H1 (cell line): Measurements from ENCODE around the gene TELO2. TPM values are rescaled to one million over a fixed set of nuclear protein-coding genes. Genes with fewer than 3 reads are reported as not detected.

ENCODE experiments used
- ASH2L ChIP-seq: fragments of 200-600, 300-600 bp; sonication (generic); IDR thresholded peaks from one replicate; pipeline ENCODE4 v1.7.1; 2017; ENCODE audit warnings: low read length
- CHD1 ChIP-seq: IDR thresholded peaks from 2 replicates; pipeline ENCODE4 v1.6.1; 2012; ENCODE audit warnings: low read depth, low read length, improper control_type of control experiment
- HDAC6 ChIP-seq: IDR thresholded peaks from one replicate; pipeline ENCODE4 v1.7.1; 2012; ENCODE audit warnings: low read depth, mild to moderate bottlenecking, inconsistent platforms, low read length, moderate library complexity
- polyA plus RNA-seq, 7 experiments: library from polyadenylated mRNA; depleted of rRNA in 3 of 7; stranded (reverse) in 5 of 7; unstranded in 2 of 7; fragments of >200 nt in 5 of 7; fragments of 200-250 nt in 2 of 7; gene quantifications; 1 replicate in 5 of 7; 2 replicates in 1 of 7; 4 replicates in 1 of 7; pipeline versions ENCODE4 v1.2.1 to v1.2.3, GENCODE V29; 2011 to 2013; ENCODE audit warnings: missing spikeins in 2 of 7, mixed read lengths in 2 of 7
- total RNA-seq: library from RNA; stranded (reverse); fragmentation: NEBNext Ultra II Directional; extraction: Animal tissue kit (Norgen Biotek cat#: 25700); gene quantifications from 2 replicates; pipeline ENCODE4 v1.2.1, GENCODE V29; 2021
- TF ChIP-seq, protein P1 (sequence below): fragments of 300-600 bp; sonication (generic); IDR thresholded peaks from 2 replicates; pipeline ENCODE4 v1.7.1; 2012; ENCODE audit warnings: low read length, moderate library complexity, mild to moderate bottlenecking, inconsistent platforms; ENCODE audit not compliant: insufficient replicate concordance
- TF ChIP-seq, protein P2 (sequence below), 3 experiments: IDR thresholded peaks; 1 replicate in 2 of 3; 2 replicates in 1 of 3; pipeline versions ENCODE4 v1.5.1 to v1.6.1; 2011; ENCODE audit warnings: low read length in 3 of 3, mild to moderate bottlenecking in 3 of 3, inconsistent platforms in 2 of 3, low read depth in 1 of 3, moderate library complexity in 1 of 3; ENCODE audit not compliant: insufficient read depth in 1 of 3; ENCODE audit errors: control extremely low read depth in 1 of 3

Gene TELO2
- total and polyA plus RNA-seq, 2 of the 8 experiments (the other 6 are each of a cell fraction or from before 2014, with no cell fraction given): 39.3 to 64.8 TPM

DNA sequence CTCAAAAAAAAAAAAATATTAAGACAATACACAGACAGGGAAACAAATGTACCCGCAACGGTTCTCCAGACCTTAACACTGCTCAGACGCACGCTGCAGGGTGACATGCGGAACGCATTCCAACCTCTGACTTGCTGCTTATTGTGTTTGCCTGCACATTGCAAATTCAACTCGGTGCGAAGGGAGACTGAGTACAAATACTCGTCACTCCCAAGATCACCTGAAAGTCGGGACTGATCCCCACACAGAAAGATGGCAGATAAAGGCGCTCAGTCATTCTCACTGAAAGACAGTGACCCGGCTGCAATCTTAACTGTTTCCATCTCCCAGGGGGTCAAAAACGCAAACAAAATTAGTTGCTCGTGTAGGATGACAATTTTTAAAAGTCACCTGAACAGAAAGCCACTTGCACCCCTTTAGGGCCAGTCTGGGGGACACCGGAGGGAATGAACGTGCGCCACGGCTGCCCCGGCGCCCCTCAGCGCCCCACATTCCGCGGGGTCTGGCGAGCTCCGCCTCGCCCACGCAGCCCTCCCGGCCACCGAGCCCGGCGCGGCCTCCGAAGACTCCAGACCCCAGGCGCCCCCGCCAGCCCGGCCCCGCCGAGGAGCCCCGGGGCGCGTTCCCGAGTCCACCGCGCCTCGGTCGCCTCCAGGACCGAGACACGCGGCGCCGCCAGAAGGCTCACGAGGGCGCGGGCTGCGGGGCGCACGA, 18.9 kb upstream of the TELO2 start (continued):
- TF ChIP-seq HDAC6 (no peak), CHD1 (no peak), ASH2L (no peak)
- TF ChIP-seq, protein P1, sequence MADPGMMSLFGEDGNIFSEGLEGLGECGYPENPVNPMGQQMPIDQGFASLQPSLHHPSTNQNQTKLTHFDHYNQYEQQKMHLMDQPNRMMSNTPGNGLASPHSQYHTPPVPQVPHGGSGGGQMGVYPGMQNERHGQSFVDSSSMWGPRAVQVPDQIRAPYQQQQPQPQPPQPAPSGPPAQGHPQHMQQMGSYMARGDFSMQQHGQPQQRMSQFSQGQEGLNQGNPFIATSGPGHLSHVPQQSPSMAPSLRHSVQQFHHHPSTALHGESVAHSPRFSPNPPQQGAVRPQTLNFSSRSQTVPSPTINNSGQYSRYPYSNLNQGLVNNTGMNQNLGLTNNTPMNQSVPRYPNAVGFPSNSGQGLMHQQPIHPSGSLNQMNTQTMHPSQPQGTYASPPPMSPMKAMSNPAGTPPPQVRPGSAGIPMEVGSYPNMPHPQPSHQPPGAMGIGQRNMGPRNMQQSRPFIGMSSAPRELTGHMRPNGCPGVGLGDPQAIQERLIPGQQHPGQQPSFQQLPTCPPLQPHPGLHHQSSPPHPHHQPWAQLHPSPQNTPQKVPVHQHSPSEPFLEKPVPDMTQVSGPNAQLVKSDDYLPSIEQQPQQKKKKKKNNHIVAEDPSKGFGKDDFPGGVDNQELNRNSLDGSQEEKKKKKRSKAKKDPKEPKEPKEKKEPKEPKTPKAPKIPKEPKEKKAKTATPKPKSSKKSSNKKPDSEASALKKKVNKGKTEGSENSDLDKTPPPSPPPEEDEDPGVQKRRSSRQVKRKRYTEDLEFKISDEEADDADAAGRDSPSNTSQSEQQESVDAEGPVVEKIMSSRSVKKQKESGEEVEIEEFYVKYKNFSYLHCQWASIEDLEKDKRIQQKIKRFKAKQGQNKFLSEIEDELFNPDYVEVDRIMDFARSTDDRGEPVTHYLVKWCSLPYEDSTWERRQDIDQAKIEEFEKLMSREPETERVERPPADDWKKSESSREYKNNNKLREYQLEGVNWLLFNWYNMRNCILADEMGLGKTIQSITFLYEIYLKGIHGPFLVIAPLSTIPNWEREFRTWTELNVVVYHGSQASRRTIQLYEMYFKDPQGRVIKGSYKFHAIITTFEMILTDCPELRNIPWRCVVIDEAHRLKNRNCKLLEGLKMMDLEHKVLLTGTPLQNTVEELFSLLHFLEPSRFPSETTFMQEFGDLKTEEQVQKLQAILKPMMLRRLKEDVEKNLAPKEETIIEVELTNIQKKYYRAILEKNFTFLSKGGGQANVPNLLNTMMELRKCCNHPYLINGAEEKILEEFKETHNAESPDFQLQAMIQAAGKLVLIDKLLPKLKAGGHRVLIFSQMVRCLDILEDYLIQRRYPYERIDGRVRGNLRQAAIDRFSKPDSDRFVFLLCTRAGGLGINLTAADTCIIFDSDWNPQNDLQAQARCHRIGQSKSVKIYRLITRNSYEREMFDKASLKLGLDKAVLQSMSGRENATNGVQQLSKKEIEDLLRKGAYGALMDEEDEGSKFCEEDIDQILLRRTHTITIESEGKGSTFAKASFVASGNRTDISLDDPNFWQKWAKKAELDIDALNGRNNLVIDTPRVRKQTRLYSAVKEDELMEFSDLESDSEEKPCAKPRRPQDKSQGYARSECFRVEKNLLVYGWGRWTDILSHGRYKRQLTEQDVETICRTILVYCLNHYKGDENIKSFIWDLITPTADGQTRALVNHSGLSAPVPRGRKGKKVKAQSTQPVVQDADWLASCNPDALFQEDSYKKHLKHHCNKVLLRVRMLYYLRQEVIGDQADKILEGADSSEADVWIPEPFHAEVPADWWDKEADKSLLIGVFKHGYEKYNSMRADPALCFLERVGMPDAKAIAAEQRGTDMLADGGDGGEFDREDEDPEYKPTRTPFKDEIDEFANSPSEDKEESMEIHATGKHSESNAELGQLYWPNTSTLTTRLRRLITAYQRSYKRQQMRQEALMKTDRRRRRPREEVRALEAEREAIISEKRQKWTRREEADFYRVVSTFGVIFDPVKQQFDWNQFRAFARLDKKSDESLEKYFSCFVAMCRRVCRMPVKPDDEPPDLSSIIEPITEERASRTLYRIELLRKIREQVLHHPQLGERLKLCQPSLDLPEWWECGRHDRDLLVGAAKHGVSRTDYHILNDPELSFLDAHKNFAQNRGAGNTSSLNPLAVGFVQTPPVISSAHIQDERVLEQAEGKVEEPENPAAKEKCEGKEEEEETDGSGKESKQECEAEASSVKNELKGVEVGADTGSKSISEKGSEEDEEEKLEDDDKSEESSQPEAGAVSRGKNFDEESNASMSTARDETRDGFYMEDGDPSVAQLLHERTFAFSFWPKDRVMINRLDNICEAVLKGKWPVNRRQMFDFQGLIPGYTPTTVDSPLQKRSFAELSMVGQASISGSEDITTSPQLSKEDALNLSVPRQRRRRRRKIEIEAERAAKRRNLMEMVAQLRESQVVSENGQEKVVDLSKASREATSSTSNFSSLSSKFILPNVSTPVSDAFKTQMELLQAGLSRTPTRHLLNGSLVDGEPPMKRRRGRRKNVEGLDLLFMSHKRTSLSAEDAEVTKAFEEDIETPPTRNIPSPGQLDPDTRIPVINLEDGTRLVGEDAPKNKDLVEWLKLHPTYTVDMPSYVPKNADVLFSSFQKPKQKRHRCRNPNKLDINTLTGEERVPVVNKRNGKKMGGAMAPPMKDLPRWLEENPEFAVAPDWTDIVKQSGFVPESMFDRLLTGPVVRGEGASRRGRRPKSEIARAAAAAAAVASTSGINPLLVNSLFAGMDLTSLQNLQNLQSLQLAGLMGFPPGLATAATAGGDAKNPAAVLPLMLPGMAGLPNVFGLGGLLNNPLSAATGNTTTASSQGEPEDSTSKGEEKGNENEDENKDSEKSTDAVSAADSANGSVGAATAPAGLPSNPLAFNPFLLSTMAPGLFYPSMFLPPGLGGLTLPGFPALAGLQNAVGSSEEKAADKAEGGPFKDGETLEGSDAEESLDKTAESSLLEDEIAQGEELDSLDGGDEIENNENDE: no peak
- TF ChIP-seq, protein P2, sequence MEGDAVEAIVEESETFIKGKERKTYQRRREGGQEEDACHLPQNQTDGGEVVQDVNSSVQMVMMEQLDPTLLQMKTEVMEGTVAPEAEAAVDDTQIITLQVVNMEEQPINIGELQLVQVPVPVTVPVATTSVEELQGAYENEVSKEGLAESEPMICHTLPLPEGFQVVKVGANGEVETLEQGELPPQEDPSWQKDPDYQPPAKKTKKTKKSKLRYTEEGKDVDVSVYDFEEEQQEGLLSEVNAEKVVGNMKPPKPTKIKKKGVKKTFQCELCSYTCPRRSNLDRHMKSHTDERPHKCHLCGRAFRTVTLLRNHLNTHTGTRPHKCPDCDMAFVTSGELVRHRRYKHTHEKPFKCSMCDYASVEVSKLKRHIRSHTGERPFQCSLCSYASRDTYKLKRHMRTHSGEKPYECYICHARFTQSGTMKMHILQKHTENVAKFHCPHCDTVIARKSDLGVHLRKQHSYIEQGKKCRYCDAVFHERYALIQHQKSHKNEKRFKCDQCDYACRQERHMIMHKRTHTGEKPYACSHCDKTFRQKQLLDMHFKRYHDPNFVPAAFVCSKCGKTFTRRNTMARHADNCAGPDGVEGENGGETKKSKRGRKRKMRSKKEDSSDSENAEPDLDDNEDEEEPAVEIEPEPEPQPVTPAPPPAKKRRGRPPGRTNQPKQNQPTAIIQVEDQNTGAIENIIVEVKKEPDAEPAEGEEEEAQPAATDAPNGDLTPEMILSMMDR (IDR thresholded peaks at IDR 0.05; ENCODE audit: control extremely low read depth in 1 of 3, insufficient read depth in 1 of 3, low read depth in 1 of 3, low read length in 3 of 3): no peak
